Tibial nerve (tissue), 4 donors: ENCODE results near the gene HSPB6. TPM values are rescaled to one million over a fixed set of nuclear protein-coding genes. Genes with fewer than 3 reads are reported as not detected.

Source experiments
- DNase-seq, 2 donors: peaks; one replicate each; pipeline ENCODE4 v3.0.0-alpha.2; 2019; ENCODE audit warnings: low spot score in 2 of 2
- H3K27ac ChIP-seq, 4 donors: fragments of 200-600 bp; sonication (generic) in 3 of 4; one replicate each; pipeline ENCODE4 v1.5.1; 2017 to 2019; ENCODE audit warnings: mild to moderate bottlenecking in 1 of 4
- H3K27me3 ChIP-seq, 2 donors: fragments of 200-600 bp; sonication (generic) in 1 of 2; one replicate each; pipeline versions ENCODE4 v1.5.1 to v1.6.0; 2017 to 2019
- H3K36me3 ChIP-seq, 3 donors: fragments of 200-600 bp; sonication (generic); one replicate each; pipeline ENCODE4 v1.5.1; 2018 to 2019
- H3K4me1 ChIP-seq, 4 donors: fragments of 200-600 bp; sonication (generic) in 3 of 4; one replicate each; pipeline ENCODE4 v1.5.1; 2017 to 2019
- H3K4me3 ChIP-seq, 4 donors: fragments of 200-600 bp; sonication (generic) in 3 of 4; one replicate each; pipeline ENCODE4 v1.5.1; 2017 to 2019; ENCODE audit warnings: mild to moderate bottlenecking in 1 of 4, moderate library complexity in 1 of 4
- H3K9me3 ChIP-seq, 4 donors: fragments of 200-600 bp; sonication (generic) in 3 of 4; one replicate each; pipeline ENCODE4 v1.5.1; 2017 to 2019
- CTCF ChIP-seq, 5 experiments: fragments of 200-600 bp in 3 of 5; fragments of 450-650 bp in 2 of 5; sonication (generic) in 3 of 5; IDR thresholded peaks; one replicate each; pipeline ENCODE4 v1.5.1; 2016 to 2019; ENCODE audit warnings: antibody characterized with exemption in 5 of 5, mild to moderate bottlenecking in 3 of 5, moderate library complexity in 2 of 5
- EP300 ChIP-seq, 2 donors: sonication (generic); formaldehyde crosslinking; IDR thresholded peaks; one replicate each; pipeline ENCODE4 v1.6.1; 2017; ENCODE audit warnings: antibody characterized with exemption in 2 of 2, mild to moderate bottlenecking in 1 of 2
- POLR2A ChIP-seq, 2 donors: fragments of 450-650 bp; IDR thresholded peaks; one replicate each; pipeline ENCODE4 v1.6.1; 2017; ENCODE audit warnings: antibody characterized with exemption in 2 of 2, mild to moderate bottlenecking in 2 of 2, moderate library complexity in 2 of 2
- WGBS, 2 donors: methylation state at CpG; one replicate each; pipeline ENCODE4 v1.1.5; 2018; 5-methylcytosine and 5-hydroxymethylcytosine counted together
- total RNA-seq, 4 donors: library from RNA; depleted of rRNA; stranded (reverse); fragments of >200 nt; gene quantifications; one replicate each; pipeline ENCODE4 v1.1.0, GENCODE V29; 2016

Gene HSPB6
- total RNA-seq, 4 donors from 2014 or later: 85.2 to 190 (median 124) TPM

GRCh38 chr19:35750167-35750566 lies 6.7 kb downstream of the HSPB6 start:
- no peak for TF ChIP-seq EP300 (IDR thresholded peaks at IDR 0.05)
- TF ChIP-seq POLR2A (IDR thresholded peaks at IDR 0.05): no peak
- no peak for TF ChIP-seq CTCF (IDR thresholded peaks at IDR 0.05)
- H3K27ac ChIP-seq: peak overlapping the region in 1 of 4 donors; percentile 8

GRCh38 chr19:35748106-35749020 lies 8.5 kb downstream of the HSPB6 start, which contains the start of gene LIN37:
LIN37 (plus strand) TSS chr19:35748576; CDS start chr19:35748725, 149 bp downstream.
- Histone ChIP-seq H3K9me3 (no peaks in the 10 kb centered on the region), H3K27me3 (no peaks in the 10 kb centered on the region), H3K27ac (peak within 1 kb of the TSS; percentile 85 to 92 (median 88)), H3K4me1 (peaks cover 0 to 52% (median 37%) of the 10 kb centered on the region in 4 donors), H3K36me3 (peaks cover 0 to 25% (median 4%) of the 10 kb centered on the region in 3 donors), H3K4me3 (peak within 1 kb of the TSS; percentile 68 to 88 (median 84))
- DNase-seq: peak; percentile 99 to 100
- TF ChIP-seq CTCF (IDR thresholded peaks at IDR 0.05): peak in 3 of 5 experiments; percentile 14 to 59 (median 42)
- peak; percentile 79 to 97 for TF ChIP-seq POLR2A (IDR thresholded peaks at IDR 0.05)
- TF ChIP-seq EP300 (IDR thresholded peaks at IDR 0.05): peak; percentile 94 to 96
- 1% methylated on average over 42 to 44 of the region's 45 CpGs for WGBS, 2 donors

More at GRCh38 chr19:35750167-35750566, 6.7 kb downstream of the HSPB6 start:
- Histone ChIP-seq H3K36me3 (peaks cover 0 to 42% (median 4%) of the 10 kb centered on the region in 3 donors), H3K27me3 (no peaks in the 10 kb centered on the region), H3K4me3 (no peak overlapping the region), H3K9me3 (no peaks in the 10 kb centered on the region), H3K4me1 (peaks cover 0 to 50% (median 30%) of the 10 kb centered on the region in 4 donors)
- 88 to 92% methylated on average over 5 of the region's 5 CpGs for WGBS, 2 donors
- no peak for DNase-seq

- no peak for TF ChIP-seq EP300 (IDR thresholded peaks at IDR 0.05)
- TF ChIP-seq CTCF (IDR thresholded peaks at IDR 0.05): no peak
- no peak for TF ChIP-seq POLR2A (IDR thresholded peaks at IDR 0.05)
- peaks cover 0 to 53% (median 39%) of the 10 kb centered on the region in 4 donors for H3K4me1 ChIP-seq
- H3K27ac ChIP-seq: peak overlapping the region in 2 of 4 donors; percentile 16 to 99
Measured at GRCh38 chr19:35746531-35746930, 10.3 kb downstream of the HSPB6 start.

GRCh38 chr19:35746087-35746462 lies 10.8 kb downstream of the HSPB6 start:
- peak overlapping the region; percentile 61 to 100 (median 100) for H3K27ac ChIP-seq
- no peak for DNase-seq
- H3K4me1 ChIP-seq: peaks cover 0 to 58% (median 41%) of the 10 kb centered on the region in 4 donors
- H3K27me3 ChIP-seq: no peaks in the 10 kb centered on the region
- TF ChIP-seq EP300 (IDR thresholded peaks at IDR 0.05): no peak
- no peak for TF ChIP-seq CTCF (IDR thresholded peaks at IDR 0.05)
- TF ChIP-seq POLR2A (IDR thresholded peaks at IDR 0.05): no peak
- peaks cover 0 to 7% (median 0%) of the 10 kb centered on the region in 3 donors for H3K36me3 ChIP-seq
- no peaks in the 10 kb centered on the region for H3K9me3 ChIP-seq
- WGBS, 2 donors: 0 to 9% methylated on average over 4 of the region's 4 CpGs
- peak overlapping the region; percentile 85 to 95 (median 92) for H3K4me3 ChIP-seq

More at GRCh38 chr19:35746531-35746930, 10.3 kb downstream of the HSPB6 start:
- Histone ChIP-seq H3K36me3 (peaks cover 0 to 12% (median 0%) of the 10 kb centered on the region in 3 donors), H3K9me3 (no peaks in the 10 kb centered on the region), H3K27me3 (no peaks in the 10 kb centered on the region), H3K4me3 (peak overlapping the region in 1 of 4 donors; percentile 85)
- WGBS, 2 donors: 84 to 85% methylated on average over 5 of the region's 5 CpGs
- no peak for DNase-seq
